GM08714 (cell line): Measurements from ENCODE around the gene ADAD1.
"Not testable (repeated sequence)": the region's sequence is repeated elsewhere in the genome, so short reads cannot be mapped to it uniquely, and the experiment has no call there.

Source experiments
- H3K4me3 ChIP-seq: fragments of 200-500 bp; sonication (Bioruptor generic); 2 replicates; pipeline ENCODE4 v1.5.1; 2014; ENCODE audit warnings: mild to moderate bottlenecking, low read length, inconsistent platforms
- ZNF274 ChIP-seq: IDR thresholded peaks from 2 replicates; pipeline ENCODE4 v1.6.1; 2012; ENCODE audit warnings: mild to moderate bottlenecking, low read depth, low read length

The ADAD1 gene

GRCh38 chr4:122378711-122379110 is at the start of gene ADAD1:
Gene ADAD1 (plus strand): TSS chr4:122379011. CDS start chr4:122380070, 1,059 bp downstream.
- H3K4me3 ChIP-seq, result no peak within 1 kb of the TSS
- no peak for TF ChIP-seq ZNF274

GRCh38 chr4:122329876-122330565 is 48.8 kb upstream of the ADAD1 start:
- no peak for TF ChIP-seq ZNF274
- no peak overlapping the region for H3K4me3 ChIP-seq

- TF ChIP-seq ZNF274, result no peak
- no peak overlapping the region for H3K4me3 ChIP-seq
Measured at GRCh38 chr4:122331195-122331594, 47.6 kb upstream of the ADAD1 start.

GRCh38 chr4:122334828-122335227 is 44.0 kb upstream of the ADAD1 start:
- no peak for TF ChIP-seq ZNF274
- no peak overlapping the region for H3K4me3 ChIP-seq

GRCh38 chr4:122341886-122342285 is 36.9 kb upstream of the ADAD1 start:
- H3K4me3 ChIP-seq, result no peak overlapping the region
- no peak for TF ChIP-seq ZNF274

GRCh38 chr4:122346036-122346435 is 32.8 kb upstream of the ADAD1 start:
- no peak for TF ChIP-seq ZNF274
- H3K4me3 ChIP-seq, result no peak overlapping the region

- H3K4me3 ChIP-seq, result no peak overlapping the region
- TF ChIP-seq ZNF274, result no peak
Measured at GRCh38 chr4:122346503-122346902, 32.3 kb upstream of the ADAD1 start.

- TF ChIP-seq ZNF274, result no peak
Measured at GRCh38 chr4:122356317-122356808, 22.4 kb upstream of the ADAD1 start.

GRCh38 chr4:122360754-122361153 is 18.1 kb upstream of the ADAD1 start:
- no peak overlapping the region for H3K4me3 ChIP-seq
- TF ChIP-seq ZNF274, result no peak

More at GRCh38 chr4:122356317-122356808, 22.4 kb upstream of the ADAD1 start:
- no peak overlapping the region for H3K4me3 ChIP-seq

- no peak for TF ChIP-seq ZNF274
- H3K4me3 ChIP-seq, result no peak overlapping the region
Measured at GRCh38 chr4:122364700-122365404, 14.0 kb upstream of the ADAD1 start.

- not testable (repeated sequence) for H3K4me3 ChIP-seq
Measured at GRCh38 chr4:122368786-122369185, 10.0 kb upstream of the ADAD1 start.

GRCh38 chr4:122377352-122377751 is 1.5 kb upstream of the ADAD1 start:
- no peak for TF ChIP-seq ZNF274
- H3K4me3 ChIP-seq, result no peak overlapping the region

- H3K4me3 ChIP-seq, result no peak overlapping the region
- no peak for TF ChIP-seq ZNF274
Measured at GRCh38 chr4:122379239-122379638, 428 bp downstream of the ADAD1 start.

GRCh38 chr4:122383341-122383740 is 4.5 kb downstream of the ADAD1 start:
- TF ChIP-seq ZNF274, result no peak
- H3K4me3 ChIP-seq, result no peak overlapping the region

GRCh38 chr4:122384245-122384644 is 5.4 kb downstream of the ADAD1 start:
- no peak for TF ChIP-seq ZNF274
- H3K4me3 ChIP-seq, result no peak overlapping the region

- no peak overlapping the region for H3K4me3 ChIP-seq
- TF ChIP-seq ZNF274, result no peak
Measured at GRCh38 chr4:122393276-122393675, 14.5 kb downstream of the ADAD1 start.
